Activated T-helper 17 cell treated with anti-CD3 and anti-CD28 coated beads, Interleukin-2, amount 50 U/mL, for 72 hours (primary cell): ENCODE results near the gene SPRED3. TPM values are rescaled to one million over a fixed set of nuclear protein-coding genes. Genes with fewer than 3 reads are reported as not detected.

ENCODE experiments used
- ATAC-seq: fragments of 150-1000 bp; cut with Tn5 transposase; replicated peaks from 2 replicates; pipeline ENCODE4 v1.10.0; 2021; ENCODE audit warnings: mild to moderate bottlenecking, moderate library complexity
- H3K27ac Mint-ChIP-seq: one replicate; pipeline ENCODE4 v1.8.0; 2022; ENCODE audit warnings: mixed read lengths
- H3K27me3 Mint-ChIP-seq: one replicate; pipeline ENCODE4 v1.8.0; 2022; ENCODE audit warnings: mixed read lengths
- H3K36me3 Mint-ChIP-seq: one replicate; pipeline ENCODE4 v1.8.0; 2022; ENCODE audit warnings: low read depth, mild to moderate bottlenecking, mixed read lengths
- H3K4me1 Mint-ChIP-seq: one replicate; pipeline ENCODE4 v1.8.0; 2022; ENCODE audit warnings: mixed read lengths
- H3K4me3 Mint-ChIP-seq: one replicate; pipeline ENCODE4 v1.8.0; 2022; ENCODE audit warnings: mild to moderate bottlenecking, mixed read lengths
- H3K9me3 Mint-ChIP-seq: one replicate; pipeline ENCODE4 v1.8.0; 2022; ENCODE audit warnings: mixed read lengths
- total RNA-seq, 2 donors: library from RNA; stranded (reverse); gene quantifications; one replicate each; pipeline ENCODE4 v1.2.3, GENCODE V29; 2022

SPRED3 gene
- total RNA-seq, 2 donors from 2014 or later: 1.8 to 14.4 TPM

DNA sequence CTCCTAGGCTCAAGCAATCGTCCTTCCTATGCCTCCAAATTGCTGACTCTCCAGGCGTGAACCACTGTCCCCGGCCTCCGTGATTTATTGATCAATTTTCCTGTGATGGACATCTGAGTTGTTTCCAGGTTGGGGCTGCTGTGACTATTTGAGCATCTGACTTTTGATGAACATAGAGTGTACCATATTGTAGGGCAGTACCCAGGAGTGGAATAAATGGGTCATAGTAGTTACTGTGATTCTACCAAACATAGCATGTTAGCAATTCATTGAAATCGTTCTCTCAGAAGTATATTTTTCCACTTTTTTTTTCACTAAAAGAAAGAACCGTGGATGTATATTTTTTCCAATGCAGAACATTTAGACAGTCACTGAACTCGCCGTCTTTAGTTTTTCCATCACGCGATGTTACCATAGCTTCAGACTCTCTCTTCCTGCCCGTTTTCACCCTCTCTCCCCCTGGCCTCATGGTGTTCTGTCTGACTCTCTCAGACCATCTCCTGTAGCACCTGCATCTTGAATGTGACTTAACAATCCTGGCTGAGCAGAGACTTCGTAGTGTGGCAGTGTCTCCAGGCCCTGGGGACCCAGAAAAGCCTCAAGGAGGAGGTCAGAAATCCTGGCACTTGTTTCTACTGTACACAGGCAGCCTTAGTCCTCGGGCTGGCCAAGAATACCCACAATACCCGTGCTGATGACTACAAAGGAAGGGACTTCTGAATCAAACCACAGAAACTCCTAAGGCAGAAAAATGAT lies 40.7 kb downstream of the SPRED3 start:
- peaks cover 5% of the 10 kb centered on the region for H3K27me3 Mint-ChIP-seq
- no peaks in the 10 kb centered on the region for H3K9me3 Mint-ChIP-seq
- peaks cover 24% of the 10 kb centered on the region for H3K36me3 Mint-ChIP-seq
- peak overlapping the region; percentile 82 for H3K4me3 Mint-ChIP-seq
- peak; percentile 57 for ATAC-seq
- peak overlapping the region; percentile 99 for H3K27ac Mint-ChIP-seq
- peaks cover 23% of the 10 kb centered on the region for H3K4me1 Mint-ChIP-seq

DNA sequence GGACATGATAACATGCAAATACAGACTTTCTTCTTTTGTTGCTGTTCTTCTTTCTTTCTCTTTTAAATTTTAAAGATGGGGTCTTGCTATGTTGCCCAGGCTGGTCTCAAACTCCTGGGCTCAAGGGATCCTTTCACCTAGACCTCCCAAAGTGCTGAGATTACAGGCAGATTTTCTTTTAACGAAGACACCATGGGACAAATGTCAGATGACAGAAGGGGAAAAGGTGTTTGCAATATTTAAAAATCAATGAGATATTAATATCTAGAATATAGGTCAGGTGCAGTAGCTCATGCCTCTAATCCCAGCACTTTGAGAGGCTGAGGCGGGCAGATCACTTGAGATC lies 41.3 kb downstream of the SPRED3 start:
- Mint-ChIP-seq H3K36me3 (peaks cover 24% of the 10 kb centered on the region), H3K4me3 (peak overlapping the region; percentile 82), H3K27ac (peak overlapping the region; percentile 99), H3K9me3 (no peaks in the 10 kb centered on the region), H3K4me1 (peaks cover 26% of the 10 kb centered on the region), H3K27me3 (peaks cover 8% of the 10 kb centered on the region)
- no peak for ATAC-seq

DNA sequence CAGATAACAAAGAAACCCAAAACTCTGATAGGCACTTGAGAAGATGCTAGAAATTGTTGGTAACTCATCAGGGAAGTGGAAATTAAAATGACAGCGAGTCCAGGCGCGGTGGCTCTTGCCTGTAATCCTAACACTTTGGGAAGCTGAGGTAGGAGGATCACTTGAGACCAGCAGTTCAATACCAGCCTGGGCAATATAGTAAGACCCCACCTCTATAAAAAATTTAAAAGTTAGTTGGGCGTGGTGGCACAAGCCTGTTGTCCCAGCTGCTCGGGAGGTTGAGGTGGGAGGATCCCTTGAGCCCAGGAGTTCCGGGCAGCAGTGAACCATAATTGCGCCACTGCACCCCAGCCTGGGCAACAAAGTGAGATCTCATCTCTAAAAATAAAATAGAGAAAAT lies 42.4 kb downstream of the SPRED3 start:
- ATAC-seq: no peak
- Mint-ChIP-seq H3K27ac (peak overlapping the region; percentile 50), H3K9me3 (no peaks in the 10 kb centered on the region), H3K4me1 (peaks cover 26% of the 10 kb centered on the region), H3K4me3 (no peak overlapping the region), H3K27me3 (peaks cover 8% of the 10 kb centered on the region), H3K36me3 (peaks cover 18% of the 10 kb centered on the region)

DNA sequence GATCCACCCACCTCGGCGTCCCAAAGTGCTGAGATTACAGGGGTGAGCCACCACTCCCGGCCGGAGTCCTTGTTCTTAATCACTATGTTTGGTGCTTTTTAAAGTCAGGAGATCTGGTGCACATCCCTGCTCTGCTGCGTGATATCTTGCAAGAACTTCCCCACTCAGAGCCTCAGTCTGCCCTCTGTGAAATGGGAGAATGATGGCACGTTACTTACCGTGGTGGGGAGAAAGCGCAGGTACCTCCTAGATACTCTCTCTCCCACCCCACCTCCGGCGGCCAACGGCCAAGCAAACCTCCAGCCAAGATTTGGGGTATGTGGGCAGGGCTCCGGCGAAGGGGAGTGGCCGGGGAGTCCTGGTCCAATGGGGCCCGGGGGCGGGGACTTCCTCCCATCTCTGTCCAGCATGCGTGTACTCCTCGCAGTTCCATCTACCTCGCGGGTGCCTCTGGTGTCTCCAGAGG lies 44.8 kb downstream of the SPRED3 start, which contains the start of gene RYR1:
Gene RYR1 (plus strand): TSS at position 424 of the 466 bp plus-strand sequence. CDS start 139 bp downstream, outside the sequence.
- H3K4me1 Mint-ChIP-seq: peaks cover 26% of the 10 kb centered on the region
- peak; percentile 73 for ATAC-seq
- peak within 1 kb of the TSS; percentile 76 for H3K27ac Mint-ChIP-seq
- peak within 1 kb of the TSS; percentile 75 for H3K4me3 Mint-ChIP-seq
- peaks cover 13% of the 10 kb centered on the region for H3K27me3 Mint-ChIP-seq
- H3K36me3 Mint-ChIP-seq: peaks cover 16% of the 10 kb centered on the region
- H3K9me3 Mint-ChIP-seq: no peaks in the 10 kb centered on the region

DNA sequence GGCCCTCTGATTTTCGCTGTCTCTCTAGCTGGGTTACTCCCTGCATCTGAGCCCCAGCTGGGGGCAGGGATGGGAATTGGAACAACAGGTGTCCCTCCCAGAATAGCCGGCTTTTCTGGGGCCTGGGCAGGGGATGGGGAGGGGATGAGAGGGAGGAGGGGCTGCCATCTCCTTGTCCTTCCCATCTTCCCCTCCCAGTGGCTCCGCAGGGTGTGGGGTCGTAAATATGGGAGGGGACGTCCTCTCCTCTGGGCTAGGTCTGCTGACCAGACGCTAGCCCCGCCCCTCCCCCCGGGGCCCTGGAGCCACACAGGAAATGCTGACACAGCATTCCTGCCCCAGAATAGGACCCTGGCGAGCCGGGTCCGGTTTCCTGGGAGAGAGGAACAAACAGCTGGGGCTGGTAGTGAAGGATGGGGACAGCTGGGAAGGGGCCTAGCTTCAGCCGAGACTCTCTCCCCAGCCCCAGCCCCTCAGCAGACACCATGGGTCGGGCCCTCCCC lies 46.1 kb downstream of the SPRED3 start:
- Mint-ChIP-seq H3K27me3 (peaks cover 13% of the 10 kb centered on the region), H3K27ac (peak overlapping the region; percentile 76), H3K4me1 (peaks cover 17% of the 10 kb centered on the region), H3K36me3 (peaks cover 7% of the 10 kb centered on the region), H3K9me3 (no peaks in the 10 kb centered on the region), H3K4me3 (peak overlapping the region; percentile 75)
- ATAC-seq: no peak

DNA sequence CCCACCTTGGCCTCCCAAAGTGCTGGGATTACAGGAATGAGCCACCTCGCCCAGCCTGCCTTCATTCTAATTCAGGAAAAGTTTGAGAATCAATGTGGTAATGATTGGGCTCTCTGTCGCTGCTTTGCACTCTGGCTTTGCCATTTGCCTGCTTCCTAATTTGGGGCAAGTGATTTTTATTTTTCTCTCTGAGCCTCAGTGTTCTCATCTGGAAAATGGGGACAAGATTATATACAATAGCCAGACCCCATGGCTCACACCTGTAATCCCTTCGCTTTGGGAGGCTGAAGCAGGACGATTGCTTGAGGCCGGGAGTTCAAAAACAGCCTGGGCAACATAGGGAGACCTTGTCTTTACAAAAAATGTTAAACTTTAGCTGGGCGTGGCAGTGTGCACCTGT lies 48.8 kb downstream of the SPRED3 start:
- Mint-ChIP-seq H3K4me1 (peaks cover 20% of the 10 kb centered on the region), H3K9me3 (no peaks in the 10 kb centered on the region), H3K27ac (no peak overlapping the region), H3K4me3 (no peak overlapping the region), H3K36me3 (peaks cover 5% of the 10 kb centered on the region), H3K27me3 (peaks cover 19% of the 10 kb centered on the region)
- no peak for ATAC-seq

DNA sequence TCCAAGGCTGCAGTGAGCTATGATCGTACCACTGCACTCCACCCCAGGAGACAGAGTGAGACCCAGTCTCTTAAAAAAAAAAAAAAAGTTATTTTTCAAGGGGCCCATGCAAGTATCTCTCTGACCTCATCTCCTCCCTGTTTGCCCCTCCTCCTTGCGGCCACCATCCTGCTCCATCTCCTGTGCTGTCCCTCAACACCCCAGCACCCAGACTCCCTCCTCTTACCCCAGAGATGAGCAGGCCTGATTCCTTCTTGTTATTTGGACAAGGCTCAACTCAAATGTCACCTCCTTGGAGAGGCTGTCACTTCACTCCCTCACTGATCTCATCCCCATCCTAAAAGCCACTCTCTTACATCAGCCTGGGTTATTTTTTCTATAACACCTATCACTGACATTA lies 49.4 kb downstream of the SPRED3 start:
- Mint-ChIP-seq H3K27me3 (peaks cover 19% of the 10 kb centered on the region), H3K4me3 (peak overlapping the region; percentile 17), H3K4me1 (peaks cover 20% of the 10 kb centered on the region), H3K27ac (peak overlapping the region; percentile 64), H3K36me3 (peaks cover 5% of the 10 kb centered on the region), H3K9me3 (no peaks in the 10 kb centered on the region)
- no peak for ATAC-seq

DNA sequence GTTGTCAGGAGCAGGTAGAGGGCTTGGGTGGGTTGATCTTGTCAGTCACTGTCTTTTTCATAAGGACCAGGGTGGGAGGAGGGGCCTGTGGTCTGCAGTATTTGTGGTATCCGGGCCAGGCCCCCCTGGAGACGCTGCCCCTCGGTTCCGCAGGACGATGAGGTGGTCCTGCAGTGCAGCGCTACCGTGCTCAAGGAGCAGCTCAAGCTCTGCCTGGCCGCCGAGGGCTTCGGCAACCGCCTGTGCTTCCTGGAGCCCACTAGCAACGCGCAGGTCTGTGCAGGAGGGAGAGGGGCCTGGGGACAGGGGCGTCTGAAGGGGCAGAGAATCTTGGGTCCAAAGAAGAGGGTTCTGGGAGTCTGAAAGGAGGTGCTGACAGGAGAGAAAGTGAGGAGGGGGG lies 52.1 kb downstream of the SPRED3 start:
- ATAC-seq: no peak

DNA sequence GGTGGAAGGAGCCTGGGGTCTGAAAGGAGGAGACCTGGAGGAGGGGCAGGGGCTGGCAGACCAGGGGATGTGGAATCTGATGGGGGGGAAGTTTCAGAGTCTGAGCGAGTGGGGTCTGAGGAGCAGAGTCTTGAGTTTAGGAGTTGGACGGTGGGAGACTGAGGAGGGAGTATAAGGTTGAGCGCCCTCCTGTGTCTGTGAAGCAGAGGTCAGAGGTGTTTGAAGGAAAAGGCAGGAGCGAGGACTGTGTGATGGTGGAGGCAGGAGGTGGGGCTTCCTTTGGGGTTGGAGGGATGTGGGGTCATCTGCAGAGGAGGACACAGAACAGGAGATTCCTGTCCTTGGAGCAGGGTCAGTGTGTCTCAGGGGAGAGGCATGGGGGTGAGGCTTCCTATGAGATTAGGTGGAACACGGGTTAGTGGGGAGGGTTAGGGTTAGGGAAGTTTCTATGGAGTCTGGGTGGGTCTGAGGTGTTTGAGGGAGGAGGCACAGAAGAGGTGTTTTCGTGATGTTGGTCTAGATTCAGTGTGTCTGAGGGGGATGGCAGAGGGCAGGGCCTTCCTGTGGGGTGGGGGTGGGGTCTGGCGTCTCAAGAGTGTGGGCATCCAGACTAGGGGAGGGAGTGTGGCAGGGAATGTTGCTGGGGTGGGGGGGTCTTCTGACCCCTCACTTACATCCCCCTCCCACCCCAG lies 53.3 kb downstream of the SPRED3 start:
- peaks cover 37% of the 10 kb centered on the region for H3K36me3 Mint-ChIP-seq
- H3K27me3 Mint-ChIP-seq: peaks cover 11% of the 10 kb centered on the region
- H3K4me3 Mint-ChIP-seq: no peak overlapping the region
- H3K9me3 Mint-ChIP-seq: no peaks in the 10 kb centered on the region
- H3K4me1 Mint-ChIP-seq: peaks cover 12% of the 10 kb centered on the region
- peak; percentile 71 for ATAC-seq
- peak overlapping the region; percentile 72 for H3K27ac Mint-ChIP-seq

More for the DNA sequence above, 52.1 kb downstream of the SPRED3 start:
- no peak overlapping the region for H3K27ac Mint-ChIP-seq
- no peak overlapping the region for H3K4me3 Mint-ChIP-seq
- H3K4me1 Mint-ChIP-seq: peaks cover 12% of the 10 kb centered on the region
- H3K9me3 Mint-ChIP-seq: no peaks in the 10 kb centered on the region
- peaks cover 11% of the 10 kb centered on the region for H3K27me3 Mint-ChIP-seq
- H3K36me3 Mint-ChIP-seq: peaks cover 26% of the 10 kb centered on the region

DNA sequence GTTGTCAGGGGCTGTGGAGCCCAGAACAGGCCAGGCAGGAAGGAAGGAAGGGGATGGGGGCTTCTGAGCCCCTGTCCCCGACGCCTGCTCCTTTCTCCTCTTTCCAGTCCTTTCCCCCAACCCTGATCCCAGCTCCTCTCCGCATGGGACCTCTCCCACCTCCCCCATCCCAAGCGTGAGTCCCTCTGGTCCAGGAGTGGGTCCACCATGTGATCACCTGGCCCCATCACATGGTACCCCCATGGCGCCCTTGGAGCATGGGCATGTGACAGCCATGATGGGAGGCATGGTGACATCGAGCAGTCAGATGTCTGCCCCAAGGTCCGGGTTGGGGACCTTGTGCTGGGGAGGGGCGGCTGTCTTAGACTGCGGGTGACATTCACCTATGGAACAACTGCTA lies 54.2 kb downstream of the SPRED3 start:
- Mint-ChIP-seq H3K9me3 (no peaks in the 10 kb centered on the region), H3K27ac (no peak overlapping the region), H3K27me3 (peaks cover 11% of the 10 kb centered on the region), H3K4me1 (peaks cover 12% of the 10 kb centered on the region), H3K4me3 (no peak overlapping the region), H3K36me3 (peaks cover 37% of the 10 kb centered on the region)
- no peak for ATAC-seq

DNA sequence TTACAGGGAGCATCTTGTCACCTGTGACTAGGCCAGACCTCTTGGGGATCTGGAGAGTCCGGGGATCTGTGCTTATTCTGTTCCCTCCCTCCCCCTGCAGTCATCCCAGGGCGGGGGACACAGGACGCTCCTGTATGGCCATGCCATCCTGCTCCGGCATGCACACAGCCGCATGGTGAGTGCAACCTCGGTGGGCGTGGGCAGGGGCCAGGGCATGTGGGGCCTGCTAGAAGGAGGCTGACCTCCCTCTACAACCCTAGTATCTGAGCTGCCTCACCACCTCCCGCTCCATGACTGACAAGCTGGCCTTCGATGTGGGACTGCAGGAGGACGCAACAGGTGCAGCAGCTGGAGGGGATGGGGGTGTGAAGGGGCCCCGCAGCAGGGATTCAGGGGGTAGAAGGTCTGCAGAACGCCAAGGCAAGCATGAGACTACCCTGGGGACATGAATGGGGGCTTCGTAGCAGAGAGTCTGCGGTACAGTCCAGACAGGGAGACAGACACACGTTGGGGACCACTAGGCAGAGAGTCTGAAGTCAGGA lies 55.0 kb downstream of the SPRED3 start:
- no peak overlapping the region for H3K27ac Mint-ChIP-seq
- peaks cover 6% of the 10 kb centered on the region for H3K4me1 Mint-ChIP-seq
- peaks cover 32% of the 10 kb centered on the region for H3K36me3 Mint-ChIP-seq
- no peaks in the 10 kb centered on the region for H3K9me3 Mint-ChIP-seq
- H3K27me3 Mint-ChIP-seq: peaks cover 7% of the 10 kb centered on the region
- H3K4me3 Mint-ChIP-seq: no peak overlapping the region
- no peak for ATAC-seq

DNA sequence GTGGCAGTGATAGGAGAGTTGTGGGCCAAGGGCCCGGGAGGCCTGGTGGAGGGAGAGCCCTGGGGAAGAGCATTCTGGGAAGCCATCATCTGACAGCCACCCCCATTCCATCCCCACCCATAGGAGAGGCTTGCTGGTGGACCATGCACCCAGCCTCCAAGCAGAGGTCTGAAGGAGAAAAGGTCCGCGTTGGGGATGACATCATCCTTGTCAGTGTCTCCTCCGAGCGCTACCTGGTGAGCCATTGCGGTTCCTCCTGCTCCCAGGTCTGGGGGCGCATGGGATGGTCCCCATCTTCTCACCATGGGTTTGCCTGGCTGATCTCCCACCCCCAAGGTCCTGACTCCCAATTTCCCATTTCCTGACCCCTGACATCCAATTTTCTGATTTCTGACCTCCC lies 55.5 kb downstream of the SPRED3 start:
- H3K36me3 Mint-ChIP-seq: peaks cover 36% of the 10 kb centered on the region
- ATAC-seq: no peak
- H3K27me3 Mint-ChIP-seq: peaks cover 7% of the 10 kb centered on the region
- H3K27ac Mint-ChIP-seq: no peak overlapping the region
- H3K4me3 Mint-ChIP-seq: no peak overlapping the region
- H3K4me1 Mint-ChIP-seq: peaks cover 6% of the 10 kb centered on the region
- H3K9me3 Mint-ChIP-seq: no peaks in the 10 kb centered on the region

DNA sequence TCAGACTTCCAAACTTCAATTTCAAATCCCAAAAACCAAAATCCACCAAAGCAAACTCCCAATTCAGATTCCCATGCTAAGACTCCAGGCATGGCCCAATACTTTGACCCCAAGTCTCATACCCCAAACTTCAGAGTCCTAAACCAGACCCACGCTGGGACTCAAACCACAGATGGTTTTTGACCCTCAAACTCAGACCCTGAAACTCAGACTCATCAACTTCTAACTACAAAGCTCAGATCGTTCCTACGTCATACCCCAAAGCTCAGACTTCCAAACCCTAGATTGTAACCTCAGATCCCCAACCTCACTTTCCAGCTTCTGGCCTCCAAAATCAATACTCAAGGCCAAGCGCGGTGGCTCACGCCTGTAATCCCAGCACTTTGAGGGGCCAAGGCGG lies 56.9 kb downstream of the SPRED3 start:
- Mint-ChIP-seq H3K36me3 (peaks cover 47% of the 10 kb centered on the region), H3K27ac (peak overlapping the region; percentile 6), H3K4me1 (peaks cover 6% of the 10 kb centered on the region), H3K27me3 (peaks cover 7% of the 10 kb centered on the region), H3K4me3 (no peak overlapping the region), H3K9me3 (no peaks in the 10 kb centered on the region)
- ATAC-seq: no peak

DNA sequence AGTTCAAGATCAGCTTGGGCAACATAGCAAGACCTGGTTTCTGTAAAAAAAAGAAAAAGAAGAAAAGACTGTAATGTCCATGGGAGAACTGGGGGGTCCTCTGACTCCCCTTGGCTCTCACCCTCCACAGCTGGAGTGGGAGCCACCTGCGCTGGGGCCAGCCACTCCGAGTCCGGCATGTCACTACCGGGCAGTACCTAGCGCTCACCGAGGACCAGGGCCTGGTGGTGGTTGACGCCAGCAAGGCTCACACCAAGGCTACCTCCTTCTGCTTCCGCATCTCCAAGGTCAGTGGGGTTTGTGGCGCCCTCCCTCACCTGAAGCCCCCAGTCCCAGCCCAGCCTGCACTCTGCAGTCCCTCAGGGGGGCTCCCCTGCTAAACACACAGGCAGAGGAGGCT lies 59.7 kb downstream of the SPRED3 start:
- Mint-ChIP-seq H3K27ac (peak overlapping the region; percentile 39), H3K4me3 (no peak overlapping the region), H3K4me1 (peaks cover 1% of the 10 kb centered on the region), H3K27me3 (no peaks in the 10 kb centered on the region), H3K9me3 (no peaks in the 10 kb centered on the region), H3K36me3 (peaks cover 69% of the 10 kb centered on the region)
- ATAC-seq: no peak
